Left kidney (tissue), 2 donors: ENCODE data around the gene DENND5A. TPM values are rescaled to one million over a fixed set of nuclear protein-coding genes. Genes with fewer than 3 reads are reported as not detected.
"Not testable (repeated sequence)": the region's sequence is repeated elsewhere in the genome, so short reads cannot be mapped to it uniquely, and the experiment has no call there.

Experiments used
- DNase-seq: peaks from one replicate; pipeline ENCODE4 v3.0.0-alpha.2; 2013
- polyA plus RNA-seq: library from polyadenylated mRNA; unstranded; fragments of 120-200 nt; gene quantifications from one replicate; pipeline ENCODE4 v1.2.1, GENCODE V29; 2013; ENCODE audit not compliant: insufficient read length

The DENND5A gene
- polyA plus RNA-seq, 1 donor: 101 TPM

DNA sequence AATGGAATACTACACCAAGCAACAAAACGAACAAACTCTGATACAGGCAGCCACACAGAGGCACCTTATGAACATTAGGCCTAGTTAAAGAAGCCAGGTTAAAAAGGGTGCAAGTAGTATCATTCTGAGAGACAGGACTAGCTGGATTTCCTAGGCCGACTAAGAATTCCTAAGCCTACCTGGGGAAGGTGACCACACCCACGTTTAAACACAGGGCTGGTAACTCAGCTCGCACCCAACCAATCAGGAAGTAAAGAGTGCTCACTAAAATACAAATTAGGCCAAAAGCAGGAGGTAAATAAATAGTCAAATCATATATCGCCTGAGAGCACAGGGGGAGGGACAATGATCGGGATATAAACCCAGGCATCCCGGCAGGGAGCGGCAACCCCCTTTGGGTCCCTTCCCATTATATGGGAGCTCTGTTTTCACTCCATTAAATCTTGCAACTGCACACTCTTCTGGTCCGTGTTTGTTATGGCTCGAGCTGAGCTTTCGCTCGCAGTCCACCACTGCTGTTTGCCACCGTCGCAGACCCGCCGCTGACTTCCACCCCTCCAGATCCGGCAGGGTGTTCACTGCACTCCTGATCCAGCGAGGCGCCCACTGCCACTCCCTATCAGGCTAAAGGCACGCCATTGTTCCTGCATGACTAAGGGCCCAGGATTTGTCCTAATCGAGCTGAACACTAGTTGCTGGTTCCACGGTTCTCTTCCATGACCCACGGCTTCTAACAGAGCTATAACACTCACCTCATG is 167.8 kb downstream of the DENND5A start:
- not testable (repeated sequence) for DNase-seq

DNA sequence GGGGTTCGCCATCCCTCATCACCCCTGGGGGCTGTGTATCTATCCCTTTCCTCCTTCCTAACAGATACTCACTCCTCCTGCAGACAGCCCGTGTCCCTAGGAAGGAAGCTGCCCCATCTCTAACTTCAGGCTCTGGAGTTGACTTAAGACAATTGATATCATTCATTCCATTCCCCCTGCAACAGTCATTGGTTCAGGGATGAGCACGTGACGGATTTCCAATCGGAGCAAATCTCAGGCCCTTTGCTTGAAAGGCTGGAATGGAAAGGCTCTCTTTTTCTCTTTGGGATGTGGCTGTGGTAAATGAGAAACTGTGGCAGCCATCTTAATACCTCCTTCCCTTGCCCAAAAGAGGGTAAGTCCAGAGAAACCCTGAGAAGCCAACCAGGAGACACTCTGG is 168.7 kb downstream of the DENND5A start:
- DNase-seq: no peak

GRCh38 chr11:9095421-9095820 is 169.7 kb downstream of the DENND5A start:
- no peak for DNase-seq

DNA sequence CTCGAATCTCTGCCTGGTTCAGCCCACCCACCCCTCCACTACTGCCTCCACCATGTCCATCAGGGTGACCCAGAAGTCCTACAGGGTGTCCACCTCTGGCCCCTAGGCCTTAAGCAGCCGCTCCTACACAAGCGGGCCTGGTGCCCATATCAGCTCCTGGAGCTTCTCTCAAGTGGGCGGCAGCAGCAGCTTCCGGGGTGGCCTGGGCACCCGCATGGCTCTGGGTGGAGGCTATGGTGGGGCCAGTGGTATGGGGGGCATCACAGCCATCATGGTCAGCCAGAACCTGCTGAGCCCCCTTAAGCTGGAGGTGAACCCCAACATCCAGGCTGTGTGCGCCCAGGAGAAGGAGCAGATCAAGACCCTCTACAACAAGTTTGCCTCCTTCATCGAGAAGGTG is 170.7 kb downstream of the DENND5A start:
- no peak for DNase-seq

- no peak for DNase-seq
These were observed 172.0 kb downstream of the DENND5A start for GRCh38 chr11:9092853-9093778.

DNA sequence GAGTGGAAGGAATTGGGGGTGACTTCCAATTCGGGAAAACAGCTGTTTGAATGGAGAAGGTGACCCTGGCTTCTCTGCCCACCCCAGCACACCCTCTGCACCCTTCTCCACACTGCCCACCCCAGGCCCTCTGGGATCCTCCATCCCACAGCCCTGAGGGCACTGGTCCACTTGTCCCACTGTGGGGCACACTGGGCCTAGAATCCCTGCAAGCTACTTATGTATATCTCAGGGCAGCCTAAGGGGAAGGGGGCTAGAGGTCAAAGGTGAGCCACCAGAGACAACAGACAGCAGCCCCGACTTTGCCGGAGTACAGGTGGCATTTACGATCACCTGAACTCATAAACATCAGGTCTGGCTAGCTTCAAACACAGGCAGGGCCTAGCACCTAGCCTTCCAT is 173.1 kb downstream of the DENND5A start:
- DNase-seq: no peak

DNA sequence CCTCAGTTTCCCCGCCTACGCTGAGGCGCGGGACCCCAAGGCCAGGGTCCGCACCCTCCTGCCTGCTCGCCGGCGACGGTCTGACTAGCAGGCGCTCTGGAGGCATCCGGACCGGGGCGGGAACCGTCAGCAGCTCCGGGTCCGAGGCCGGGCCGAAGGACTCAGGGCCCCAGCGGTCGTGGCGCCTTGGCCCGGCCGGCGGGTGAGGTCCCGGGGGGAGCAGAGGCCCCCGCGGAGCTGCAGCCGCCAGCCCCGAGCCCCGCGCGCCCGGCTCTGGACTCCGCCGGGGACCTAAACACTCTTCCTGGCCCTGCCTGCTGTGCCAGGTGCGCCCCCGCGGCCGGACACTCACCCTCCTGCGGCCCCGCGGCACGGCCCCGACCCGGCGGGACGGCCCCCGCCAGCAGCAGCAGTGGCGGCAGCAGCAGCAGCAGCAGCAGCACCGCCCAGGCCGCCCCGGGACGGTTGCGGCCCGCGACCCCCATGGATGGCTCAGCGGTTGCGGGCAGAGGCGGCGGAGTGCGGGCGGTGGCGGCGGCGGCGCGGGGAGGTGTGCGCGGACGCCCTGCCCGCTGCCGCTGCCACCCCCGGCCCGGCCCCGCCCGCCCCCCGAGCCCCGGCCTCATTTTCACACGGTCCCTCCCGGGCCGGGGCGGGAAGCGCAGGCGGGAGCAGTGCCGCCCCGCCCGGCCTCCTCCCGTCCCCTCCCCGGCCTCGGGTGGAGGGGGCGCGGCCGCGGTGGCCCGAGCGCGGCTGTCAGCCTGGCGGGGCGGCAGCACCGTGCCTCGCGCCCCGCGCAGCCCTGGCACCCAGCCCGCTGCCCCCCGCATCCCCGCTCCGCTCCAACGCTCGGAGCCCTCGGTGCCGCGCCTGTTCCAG is 173.9 kb downstream of the DENND5A start, which contains the start of gene SCUBE2:
SCUBE2 (minus strand) TSS at position 556 of the 879 bp plus-strand sequence; CDS start at position 485, 71 bp downstream.
- no peak for DNase-seq

GRCh38 chr11:9090488-9091043 is 174.6 kb downstream of the DENND5A start:
- DNase-seq: no peak

- DNase-seq: no peak
These were observed 175.5 kb downstream of the DENND5A start for GRCh38 chr11:9089636-9090035.

- DNase-seq: no peak
These were observed 176.1 kb downstream of the DENND5A start for GRCh38 chr11:9089061-9089460.

Other genes starting within 250 kb of the DENND5A start
- gene SCUBE2, start 173.8 kb downstream of the DENND5A start, polyA plus RNA-seq: 6.8 TPM
- 49.3 TPM for gene TMEM41B, start 49.2 kb upstream of the DENND5A start, polyA plus RNA-seq
- gene IPO7, start 119.3 kb upstream of the DENND5A start, polyA plus RNA-seq: 126 TPM
- gene ZNF143, start 195.7 kb upstream of the DENND5A start, polyA plus RNA-seq: 30.2 TPM